AG04450 (cell line): ENCODE results near the gene ITGA11. TPM values are rescaled to one million over a fixed set of nuclear protein-coding genes. Genes with fewer than 3 reads are reported as not detected.

Experiments used
- CTCF ChIA-PET: fragments of 300-600, 350-600 bp; formaldehyde crosslinking; extraction: SDS; loops from one replicate; lab custom pipeline; 2022; ENCODE audit warnings: antibody characterized with exemption, inconsistent platforms; lab: Charles Lee
- POLR2A ChIA-PET: fragments of 350-600 bp; formaldehyde crosslinking; extraction: SDS; loops from one replicate; lab custom pipeline; 2021; ENCODE audit warnings: antibody characterized with exemption, inconsistent platforms; lab: Yijun Ruan, JAX
- DNase-seq: peaks from one replicate; pipeline ENCODE4 v3.0.0-alpha.2; 2011; ENCODE audit warnings: low read depth, low spot score
- H3K27ac ChIP-seq: one replicate; pipeline ENCODE4 v1.5.1; 2012; ENCODE audit warnings: low read depth, low read length, control low read depth
- H3K27me3 ChIP-seq: one replicate; pipeline ENCODE4 v1.6.0; 2012; ENCODE audit warnings: low read length; ENCODE audit not compliant: control insufficient read depth, insufficient read depth
- H3K4me3 ChIP-seq: 2 replicates; pipeline ENCODE4 v1.5.1; 2011; ENCODE audit warnings: mild to moderate bottlenecking, low read depth, low read length, control low read depth
- H3K9me3 ChIP-seq: 2 replicates; pipeline ENCODE4 v1.5.1; 2012; ENCODE audit warnings: low read length; ENCODE audit not compliant: control insufficient read depth, insufficient read depth
- polyA plus RNA-seq: library from polyadenylated mRNA; depleted of rRNA; stranded (reverse); fragments of >200 nt; gene quantifications from 2 replicates; pipeline ENCODE4 v1.2.3, GENCODE V29; 2011
- TF ChIP-seq, protein P1 (sequence below): IDR thresholded peaks from 2 replicates; pipeline ENCODE4 v1.5.1; 2011; ENCODE audit warnings: low read depth, low read length, control low read depth, inconsistent platforms

Gene ITGA11
- polyA plus RNA-seq, 1 experiment = 24.0 TPM

DNA sequence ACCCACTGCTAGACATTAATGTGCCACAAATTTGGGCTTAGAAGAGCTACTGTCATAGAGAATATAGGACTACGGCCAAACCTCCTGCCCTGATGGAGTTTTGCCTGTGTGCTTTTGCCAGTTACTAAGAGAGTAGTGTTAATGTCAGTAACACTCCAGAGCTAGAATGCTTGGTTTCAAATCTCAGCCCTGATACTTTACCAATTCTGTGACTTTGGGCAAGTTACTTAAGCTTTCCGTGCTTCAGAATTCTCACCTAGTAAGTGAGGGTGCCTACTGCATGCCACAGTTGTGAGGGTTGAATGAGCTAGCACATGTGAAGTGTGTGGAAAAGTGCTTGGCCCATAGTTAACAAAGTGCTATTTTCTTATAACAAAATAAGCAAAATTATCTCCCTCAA, 10.9 kb upstream of the ITGA11 start:
- no peak overlapping the region for H3K4me3 ChIP-seq
- H3K27me3 ChIP-seq = peaks cover 12% of the 10 kb centered on the region
- no peak for DNase-seq
- H3K9me3 ChIP-seq = no peaks in the 10 kb centered on the region
- TF ChIP-seq, protein P1, sequence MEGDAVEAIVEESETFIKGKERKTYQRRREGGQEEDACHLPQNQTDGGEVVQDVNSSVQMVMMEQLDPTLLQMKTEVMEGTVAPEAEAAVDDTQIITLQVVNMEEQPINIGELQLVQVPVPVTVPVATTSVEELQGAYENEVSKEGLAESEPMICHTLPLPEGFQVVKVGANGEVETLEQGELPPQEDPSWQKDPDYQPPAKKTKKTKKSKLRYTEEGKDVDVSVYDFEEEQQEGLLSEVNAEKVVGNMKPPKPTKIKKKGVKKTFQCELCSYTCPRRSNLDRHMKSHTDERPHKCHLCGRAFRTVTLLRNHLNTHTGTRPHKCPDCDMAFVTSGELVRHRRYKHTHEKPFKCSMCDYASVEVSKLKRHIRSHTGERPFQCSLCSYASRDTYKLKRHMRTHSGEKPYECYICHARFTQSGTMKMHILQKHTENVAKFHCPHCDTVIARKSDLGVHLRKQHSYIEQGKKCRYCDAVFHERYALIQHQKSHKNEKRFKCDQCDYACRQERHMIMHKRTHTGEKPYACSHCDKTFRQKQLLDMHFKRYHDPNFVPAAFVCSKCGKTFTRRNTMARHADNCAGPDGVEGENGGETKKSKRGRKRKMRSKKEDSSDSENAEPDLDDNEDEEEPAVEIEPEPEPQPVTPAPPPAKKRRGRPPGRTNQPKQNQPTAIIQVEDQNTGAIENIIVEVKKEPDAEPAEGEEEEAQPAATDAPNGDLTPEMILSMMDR = no peak
- no peak overlapping the region for H3K27ac ChIP-seq
- CTCF ChIA-PET = interaction anchor here (1.4 to 2.0 kb wide), 2 partner anchors 107 to 231 kb away, joined by 8 to 10 read pairs; no protein-coding TSS in a partner anchor
- POLR2A ChIA-PET = interaction anchor here (0.7 kb wide), 1 partner anchor 134 kb away, joined by 3 read pairs; no protein-coding TSS in a partner anchor

DNA sequence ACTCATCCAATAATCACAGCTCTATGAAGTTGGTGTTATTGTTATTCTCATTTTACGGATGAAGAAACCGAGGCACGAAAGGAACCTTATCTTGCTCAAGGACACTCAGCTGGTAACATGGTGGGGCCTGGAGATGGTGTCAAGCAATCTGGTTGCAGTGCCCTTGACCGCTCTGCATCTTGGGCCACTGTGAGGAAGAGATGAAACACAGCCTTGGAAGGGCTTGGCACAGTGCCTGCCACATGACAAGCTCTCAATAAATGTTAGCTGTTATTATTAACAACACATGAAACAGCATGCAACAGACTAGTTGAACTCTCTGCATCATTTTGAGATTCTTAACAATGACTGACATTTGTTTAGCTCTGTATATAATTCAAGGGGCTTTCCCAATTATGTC, 10.1 kb upstream of the ITGA11 start:
- TF ChIP-seq, protein P1 = no peak
- Histone ChIP-seq H3K27me3 (peaks cover 17% of the 10 kb centered on the region), H3K27ac (no peak overlapping the region), H3K9me3 (no peaks in the 10 kb centered on the region), H3K4me3 (no peak overlapping the region)
- no peak for DNase-seq
- ChIA-PET CTCF (interaction anchor here (1.0 to 2.0 kb wide), 3 partner anchors 108 to 232 kb away, joined by 5 to 10 read pairs (median 8); no protein-coding TSS in a partner anchor), POLR2A (interaction anchor here (0.7 to 1.8 kb wide), 6 partner anchors 10 to 133 kb away, joined by 3 to 10 read pairs (median 4); partner anchors contain the start of gene ITGA11)

DNA sequence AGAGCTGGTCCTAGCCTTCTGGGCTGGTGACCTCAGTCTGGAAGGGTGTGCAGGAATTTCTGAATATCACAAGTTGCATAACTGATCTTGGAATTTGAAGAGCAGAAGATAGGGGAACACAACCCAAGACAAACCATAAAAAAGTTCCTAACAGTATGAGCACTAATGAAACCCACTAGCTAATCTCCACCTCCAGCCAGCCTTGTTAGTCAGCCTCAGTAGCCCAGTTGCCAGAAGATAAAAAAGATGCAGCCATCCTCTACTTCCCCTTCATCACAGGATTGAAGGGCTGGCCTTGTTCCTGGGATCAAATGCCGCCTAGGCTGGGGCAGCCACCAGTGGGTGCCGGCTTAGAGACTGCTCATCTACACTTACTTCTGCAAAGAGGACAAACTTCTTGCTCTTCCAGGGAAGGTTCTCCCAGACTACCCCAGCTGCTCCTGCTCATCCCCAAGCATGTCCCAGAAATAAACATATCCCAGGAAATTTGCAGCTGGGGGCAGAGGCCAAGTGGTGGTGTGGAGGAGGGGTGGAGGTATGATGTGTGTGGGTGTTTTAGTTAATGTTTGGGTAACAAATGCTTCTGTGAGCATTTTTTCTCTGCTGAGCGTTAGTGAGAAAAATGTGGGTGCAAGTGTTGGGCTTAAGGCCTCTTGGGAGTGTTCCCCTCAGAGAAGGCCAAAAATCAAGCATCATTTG, 9.2 kb upstream of the ITGA11 start:
- DNase-seq = peak; percentile 44
- H3K4me3 ChIP-seq = no peak overlapping the region
- CTCF ChIA-PET = interaction anchor here (1.0 to 2.0 kb wide), 2 partner anchors 109 to 135 kb away, joined by 5 to 8 read pairs; no protein-coding TSS in a partner anchor

DNA sequence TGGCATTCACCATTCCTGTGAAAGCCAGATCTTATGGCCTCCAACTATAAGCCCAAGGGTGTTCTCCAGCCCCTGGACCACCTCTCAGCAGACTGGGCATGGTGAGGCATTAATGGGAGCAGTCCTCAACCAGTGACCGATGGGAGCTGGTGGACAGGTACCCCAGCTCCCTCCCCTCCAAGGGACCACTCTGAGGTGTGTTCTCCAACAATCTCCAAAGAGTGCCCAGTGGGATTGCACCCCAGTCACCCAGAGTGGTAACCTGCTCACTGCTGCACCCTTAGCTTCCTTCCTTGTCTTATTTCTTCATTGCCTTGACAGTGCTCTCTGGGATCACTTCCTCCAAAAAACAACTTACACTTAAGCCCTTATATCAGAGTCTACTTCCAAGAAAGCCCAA, 8.2 kb upstream of the ITGA11 start:
- TF ChIP-seq, protein P1 = no peak
- CTCF ChIA-PET = interaction anchor here (0.7 kb wide), 1 partner anchor 113 kb away, joined by 3 read pairs; no protein-coding TSS in a partner anchor
- POLR2A ChIA-PET = no interaction called here
- no peak for DNase-seq
- H3K27me3 ChIP-seq = peaks cover 21% of the 10 kb centered on the region
- no peaks in the 10 kb centered on the region for H3K9me3 ChIP-seq
- no peak overlapping the region for H3K4me3 ChIP-seq
- no peak overlapping the region for H3K27ac ChIP-seq

More for the DNA sequence above, 9.2 kb upstream of the ITGA11 start:
- POLR2A ChIA-PET = interaction anchor here (1.1 to 1.8 kb wide), 5 partner anchors 9 to 94 kb away, joined by 3 to 10 read pairs (median 5); partner anchors contain the start of gene ITGA11
- Histone ChIP-seq H3K27ac (peak overlapping the region; percentile 72), H3K27me3 (peaks cover 22% of the 10 kb centered on the region), H3K9me3 (no peaks in the 10 kb centered on the region)
- TF ChIP-seq, protein P1 = no peak

DNA sequence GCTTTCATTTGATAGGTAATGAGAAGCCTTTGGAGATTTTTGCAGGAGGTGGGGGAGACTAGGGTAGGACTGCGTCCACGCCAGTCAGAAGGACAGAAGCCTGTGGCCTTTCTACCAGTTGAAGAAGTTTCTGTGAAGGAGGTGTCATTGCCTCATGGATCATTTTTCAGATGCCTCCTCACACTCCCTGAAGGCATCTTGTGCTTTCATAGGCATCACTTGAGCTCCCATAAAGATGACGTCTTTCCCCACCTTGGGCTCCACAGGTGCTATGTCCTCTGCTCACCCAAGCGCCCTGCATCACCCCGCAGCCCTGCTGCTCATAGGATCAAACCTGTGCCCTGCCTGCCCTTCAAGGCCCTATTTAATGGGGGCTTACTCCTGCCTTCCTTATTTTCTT, 7.5 kb upstream of the ITGA11 start:
- Histone ChIP-seq H3K27ac (no peak overlapping the region), H3K9me3 (no peaks in the 10 kb centered on the region), H3K27me3 (peaks cover 25% of the 10 kb centered on the region), H3K4me3 (no peak overlapping the region)
- no peak for DNase-seq
- TF ChIP-seq, protein P1 = no peak
- POLR2A ChIA-PET = no interaction called here
- CTCF ChIA-PET = interaction anchor here (0.7 kb wide), 1 partner anchor 113 kb away, joined by 3 read pairs; no protein-coding TSS in a partner anchor
